GM18505 (cell line): ENCODE measurements around the gene ULBP1.
"Not testable (repeated sequence)": the region's sequence is repeated elsewhere in the genome, so short reads cannot be mapped to it uniquely, and the experiment has no call there.

Experiments used
- ATAC-seq: cut with Tn5 transposase; IDR thresholded peaks from one replicate; pipeline ENCODE4 v1.9.1; 2021; ENCODE audit not compliant: unreplicated experiment
- POLR2A ChIP-seq: IDR thresholded peaks from 4 replicates; pipeline ENCODE4 v1.6.1; 2011; ENCODE audit warnings: borderline replicate concordance; ENCODE audit not compliant: insufficient read depth, insufficient read length; ENCODE audit errors: extremely low read depth

The ULBP1 gene

GRCh38 chr6:150016324-150017185 is 52.8 kb downstream of the ULBP1 start:
- no peak for TF ChIP-seq POLR2A
- ATAC-seq = peak; percentile 54

GRCh38 chr6:150017186-150017521 is 53.4 kb downstream of the ULBP1 start:
- ATAC-seq = not testable (repeated sequence)

GRCh38 chr6:150018846-150019580 is 55.3 kb downstream of the ULBP1 start:
- TF ChIP-seq POLR2A = no peak
- ATAC-seq = no peak

GRCh38 chr6:150021870-150022269 is 58.1 kb downstream of the ULBP1 start:
- not testable (repeated sequence) for ATAC-seq
